T-helper 2 cell (primary cell): ENCODE measurements around the gene NME5.
"Not testable (repeated sequence)": the region's sequence is repeated elsewhere in the genome, so short reads cannot be mapped to it uniquely, and the experiment has no call there.

ENCODE experiments used
- DNase-seq, 5 experiments: peaks; one replicate each; pipeline versions ENCODE4 v3.0.0 to v3.0.0-alpha.2; 2012 to 2022
- total RNA-seq, 2 donors: gene quantifications; one replicate each; lab custom pipeline; 2026; lab: John Stamatoyannopoulos, UW

NME5 gene
- total RNA-seq, result 0 to 0.07 reads per million in 2 donors

- DNase-seq, result no peak
Observed at GRCh38 chr5:138138949-138139780, at the start of gene NME5. Gene NME5 (minus strand): TSS chr5:138139428. CDS start chr5:138138780, 648 bp downstream.

GRCh38 chr5:138188626-138189025 lies 49.4 kb upstream of the NME5 start:
- DNase-seq, result no peak

GRCh38 chr5:138186002-138186447 lies 46.8 kb upstream of the NME5 start:
- no peak for DNase-seq

- no peak for DNase-seq
Observed at GRCh38 chr5:138182808-138183207, 43.6 kb upstream of the NME5 start.

GRCh38 chr5:138180841-138181240 lies 41.6 kb upstream of the NME5 start:
- no peak for DNase-seq

GRCh38 chr5:138180183-138180782 lies 41.1 kb upstream of the NME5 start:
- DNase-seq, result peak in 2 of 5 experiments; percentile 6 to 72

GRCh38 chr5:138179277-138179857 lies 40.1 kb upstream of the NME5 start:
- DNase-seq, result peak in 1 of 5 experiments; percentile 26

- DNase-seq, result peak; percentile 58 to 95 (median 80)
Observed at GRCh38 chr5:138178516-138179276, 39.5 kb upstream of the NME5 start, which contains the start of the genes BRD8 and KIF20A. Gene BRD8 (minus strand): TSS chr5:138178630. CDS start chr5:138178614, 16 bp downstream. Gene KIF20A (plus strand): TSS chr5:138179112. CDS start chr5:138179681, 569 bp downstream.

GRCh38 chr5:138177941-138178515 lies 38.8 kb upstream of the NME5 start:
- peak in 2 of 5 experiments; percentile 2 to 53 for DNase-seq

- no peak for DNase-seq
Observed at GRCh38 chr5:138170299-138170698, 31.1 kb upstream of the NME5 start.

- DNase-seq, result no peak
Observed at GRCh38 chr5:138169124-138169523, 29.9 kb upstream of the NME5 start.

- DNase-seq, result no peak
Observed at GRCh38 chr5:138163721-138164120, 24.5 kb upstream of the NME5 start.

- no peak for DNase-seq
Observed at GRCh38 chr5:138160706-138161105, 21.5 kb upstream of the NME5 start.

GRCh38 chr5:138159666-138160065 lies 20.4 kb upstream of the NME5 start:
- DNase-seq, result no peak

- DNase-seq, result no peak
Observed at GRCh38 chr5:138157626-138158025, 18.4 kb upstream of the NME5 start.

GRCh38 chr5:138155977-138156376 lies 16.7 kb upstream of the NME5 start:
- not testable (repeated sequence) for DNase-seq

- no peak for DNase-seq
Observed at GRCh38 chr5:138149530-138149929, 10.3 kb upstream of the NME5 start.

- DNase-seq, result no peak
Observed at GRCh38 chr5:138148811-138149210, 9.6 kb upstream of the NME5 start.

- not testable (repeated sequence) for DNase-seq
Observed at GRCh38 chr5:138143578-138143977, 4.3 kb upstream of the NME5 start.

GRCh38 chr5:138141734-138142133 lies 2.5 kb upstream of the NME5 start:
- no peak for DNase-seq

GRCh38 chr5:138140268-138140667 lies 1.0 kb upstream of the NME5 start:
- no peak for DNase-seq

- no peak for DNase-seq
Observed at GRCh38 chr5:138139781-138140090, 508 bp upstream of the NME5 start.
